IPS-18a (cell line): ENCODE measurements around the gene ABCB8.
"Not testable (repeated sequence)": the region's sequence is repeated elsewhere in the genome, so short reads cannot be mapped to it uniquely, and the experiment has no call there.

Experiments used
- H3K27ac ChIP-seq: one replicate; pipeline ENCODE4 v1.5.1; 2013; ENCODE audit warnings: low read length
- H3K27me3 ChIP-seq: one replicate; pipeline ENCODE4 v1.6.1; 2013; ENCODE audit warnings: mild to moderate bottlenecking, low read length; ENCODE audit not compliant: control insufficient read depth, insufficient read depth
- H3K36me3 ChIP-seq: one replicate; pipeline ENCODE4 v1.6.1; 2013; ENCODE audit warnings: low read depth, low read length; ENCODE audit not compliant: control insufficient read depth
- H3K4me1 ChIP-seq: one replicate; pipeline ENCODE4 v1.6.1; 2013; ENCODE audit warnings: low read depth, low read length; ENCODE audit not compliant: control insufficient read depth
- H3K4me3 ChIP-seq: one replicate; pipeline ENCODE4 v1.5.1; 2013; ENCODE audit warnings: low read length
- H3K9ac ChIP-seq: one replicate; pipeline ENCODE4 v1.6.1; 2013; ENCODE audit warnings: mild to moderate bottlenecking, low read length, moderate library complexity
- H3K9me3 ChIP-seq: one replicate; pipeline ENCODE4 v1.6.1; 2013; ENCODE audit warnings: low read depth, low read length; ENCODE audit not compliant: control insufficient read depth

ABCB8 gene

GRCh38 chr7:151043449-151043848, 15.2 kb downstream of the ABCB8 start:
- not testable (repeated sequence) for H3K9me3 ChIP-seq, H3K36me3 ChIP-seq, H3K4me1 ChIP-seq, H3K9ac ChIP-seq, H3K27ac ChIP-seq, H3K4me3 ChIP-seq, H3K27me3 ChIP-seq

- no peaks in the 10 kb centered on the region for H3K4me1 ChIP-seq
- no peak overlapping the region for H3K4me3 ChIP-seq
- no peaks in the 10 kb centered on the region for H3K9me3 ChIP-seq
- H3K9ac ChIP-seq: no peak overlapping the region
- no peaks in the 10 kb centered on the region for H3K27me3 ChIP-seq
- no peak overlapping the region for H3K27ac ChIP-seq
- no peaks in the 10 kb centered on the region for H3K36me3 ChIP-seq
Observed at GRCh38 chr7:151043959-151044358, 15.7 kb downstream of the ABCB8 start.

GRCh38 chr7:151045262-151045661, 17.0 kb downstream of the ABCB8 start:
- H3K4me1 ChIP-seq: no peaks in the 10 kb centered on the region
- peaks cover 12% of the 10 kb centered on the region for H3K27me3 ChIP-seq
- no peak overlapping the region for H3K9ac ChIP-seq
- H3K27ac ChIP-seq: no peak overlapping the region
- H3K9me3 ChIP-seq: no peaks in the 10 kb centered on the region
- no peaks in the 10 kb centered on the region for H3K36me3 ChIP-seq
- no peak overlapping the region for H3K4me3 ChIP-seq

- no peak overlapping the region for H3K9ac ChIP-seq
- no peaks in the 10 kb centered on the region for H3K4me1 ChIP-seq
- no peaks in the 10 kb centered on the region for H3K36me3 ChIP-seq
- no peak overlapping the region for H3K4me3 ChIP-seq
- no peaks in the 10 kb centered on the region for H3K9me3 ChIP-seq
- no peak overlapping the region for H3K27ac ChIP-seq
- peaks cover 19% of the 10 kb centered on the region for H3K27me3 ChIP-seq
Observed at GRCh38 chr7:151045967-151046366, 17.7 kb downstream of the ABCB8 start.

- Histone ChIP-seq H3K27me3 (peaks cover 24% of the 10 kb centered on the region), H3K4me1 (no peaks in the 10 kb centered on the region), H3K9me3 (no peaks in the 10 kb centered on the region), H3K4me3 (no peak overlapping the region), H3K9ac (no peak overlapping the region), H3K27ac (no peak overlapping the region), H3K36me3 (no peaks in the 10 kb centered on the region)
Observed at GRCh38 chr7:151046603-151047573, 18.6 kb downstream of the ABCB8 start.

- H3K4me3 ChIP-seq: no peak within 1 kb of the TSS
- H3K27ac ChIP-seq: no peak within 1 kb of the TSS
- H3K4me1 ChIP-seq: no peaks in the 10 kb centered on the region
- no peaks in the 10 kb centered on the region for H3K36me3 ChIP-seq
- no peak within 1 kb of the TSS for H3K9ac ChIP-seq
- H3K9me3 ChIP-seq: no peaks in the 10 kb centered on the region
- peaks cover 33% of the 10 kb centered on the region for H3K27me3 ChIP-seq
Observed at GRCh38 chr7:151047976-151048815, 19.9 kb downstream of the ABCB8 start, which contains the start of gene ASIC3. Gene ASIC3, plus strand, starts transcription at chr7:151048531. Its CDS starts 355 bp downstream, at chr7:151048886.

- Histone ChIP-seq H3K36me3 (no peaks in the 10 kb centered on the region), H3K9ac (no peak overlapping the region), H3K4me1 (no peaks in the 10 kb centered on the region), H3K27me3 (peaks cover 33% of the 10 kb centered on the region), H3K27ac (no peak overlapping the region), H3K9me3 (no peaks in the 10 kb centered on the region), H3K4me3 (no peak overlapping the region)
Observed at GRCh38 chr7:151048911-151049463, 20.7 kb downstream of the ABCB8 start.

GRCh38 chr7:151051108-151051507, 22.9 kb downstream of the ABCB8 start:
- Histone ChIP-seq H3K9ac (no peak overlapping the region), H3K36me3 (no peaks in the 10 kb centered on the region), H3K27ac (no peak overlapping the region), H3K4me1 (no peaks in the 10 kb centered on the region), H3K4me3 (peak overlapping the region; percentile 22), H3K27me3 (peaks cover 39% of the 10 kb centered on the region), H3K9me3 (no peaks in the 10 kb centered on the region)

GRCh38 chr7:151053096-151053495, 24.8 kb downstream of the ABCB8 start:
- Histone ChIP-seq H3K9me3 (no peaks in the 10 kb centered on the region), H3K9ac (no peak overlapping the region), H3K36me3 (no peaks in the 10 kb centered on the region), H3K4me1 (peaks cover 6% of the 10 kb centered on the region), H3K4me3 (no peak overlapping the region), H3K27ac (no peak overlapping the region), H3K27me3 (peaks cover 52% of the 10 kb centered on the region)

GRCh38 chr7:151053751-151054150, 25.5 kb downstream of the ABCB8 start:
- H3K27ac ChIP-seq: no peak overlapping the region
- no peak overlapping the region for H3K9ac ChIP-seq
- H3K27me3 ChIP-seq: peaks cover 55% of the 10 kb centered on the region

GRCh38 chr7:151056283-151056665, 28.0 kb downstream of the ABCB8 start:
- H3K4me1 ChIP-seq: peaks cover 22% of the 10 kb centered on the region
- no peak overlapping the region for H3K9ac ChIP-seq
- no peaks in the 10 kb centered on the region for H3K9me3 ChIP-seq

More at GRCh38 chr7:151053751-151054150, 25.5 kb downstream of the ABCB8 start:
- no peaks in the 10 kb centered on the region for H3K9me3 ChIP-seq
- no peak overlapping the region for H3K4me3 ChIP-seq
- H3K36me3 ChIP-seq: no peaks in the 10 kb centered on the region
- H3K4me1 ChIP-seq: peaks cover 11% of the 10 kb centered on the region

More at GRCh38 chr7:151056283-151056665, 28.0 kb downstream of the ABCB8 start:
- no peak overlapping the region for H3K27ac ChIP-seq
- H3K4me3 ChIP-seq: no peak overlapping the region
- H3K27me3 ChIP-seq: peaks cover 50% of the 10 kb centered on the region
- no peaks in the 10 kb centered on the region for H3K36me3 ChIP-seq
